Loucy (cell line): ENCODE measurements around the gene KIF22.

Experiments used
- CTCF ChIP-seq: fragments of 200-600 bp; sonication (generic); conservative IDR thresholded peaks from 2 replicates; pipeline ENCODE4 v1.5.1; 2014; ENCODE audit warnings: mild to moderate bottlenecking, antibody characterized with exemption, low read length
- EZH2phosphoT487 ChIP-seq: fragments of 200-600 bp; IDR thresholded peaks from 2 replicates; pipeline ENCODE4 v1.6.1; 2018; ENCODE audit warnings: antibody characterized with exemption, mild to moderate bottlenecking, moderate library complexity, borderline replicate concordance

DNA sequence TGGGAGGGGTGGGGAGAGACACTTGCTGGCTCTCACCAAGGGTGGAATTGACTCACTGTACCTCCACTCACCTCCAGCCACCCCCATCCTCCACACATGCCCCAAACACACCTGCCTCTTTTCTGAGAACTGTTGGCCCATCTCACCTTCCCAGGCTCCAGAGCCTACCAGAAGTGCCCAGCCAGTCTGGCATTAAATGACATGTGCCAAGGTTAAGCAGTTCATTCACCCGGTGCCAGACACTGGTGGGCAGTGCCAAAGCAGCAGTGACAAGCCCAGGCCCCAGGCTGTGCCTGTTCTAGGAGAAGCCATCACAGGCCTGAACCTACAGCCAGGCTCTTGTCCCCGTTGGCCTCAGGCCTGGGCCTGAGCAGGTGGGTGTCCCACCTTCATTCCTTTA lies 40.9 kb downstream of the KIF22 start:
- TF ChIP-seq CTCF: no peak
- no peak for TF ChIP-seq EZH2phosphoT487
